NB4 (cell line): Measurements from ENCODE around the gene PTPRG.

Source experiments
- MAX ChIP-seq: IDR thresholded peaks from 2 replicates; pipeline ENCODE4 v1.6.1; 2011; ENCODE audit warnings: low read depth, low read length
- MYC ChIP-seq: IDR thresholded peaks from 2 replicates; pipeline ENCODE4 v1.6.1; 2011; ENCODE audit warnings: low read depth, low read length

GRCh38 chr3:61933798-61934504 is 372.6 kb downstream of the PTPRG start:
- TF ChIP-seq MYC (no peak), MAX (no peak)
